ENCODE data around the gene HEATR9.

DNA sequence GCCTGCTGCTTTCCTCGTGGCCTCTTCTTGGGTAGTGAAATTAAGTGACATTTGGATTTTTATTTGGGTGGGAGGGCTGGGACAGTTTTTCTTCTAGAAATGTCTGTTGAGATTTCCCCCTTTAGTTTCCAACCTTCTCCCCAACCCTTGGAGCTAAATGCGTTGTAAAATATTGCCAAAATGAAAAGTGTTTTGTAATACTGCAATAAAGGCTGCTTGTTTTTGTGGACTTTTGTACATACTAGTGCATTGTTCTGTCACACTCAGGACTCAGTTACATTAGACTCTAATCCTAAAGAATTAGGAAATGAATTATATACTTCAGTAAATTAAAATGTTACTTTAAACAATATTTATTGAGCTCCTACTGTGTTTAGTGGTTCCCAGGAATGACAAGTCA is 21.7 kb downstream of the HEATR9 start:
- TF ChIP-seq, protein P1, sequence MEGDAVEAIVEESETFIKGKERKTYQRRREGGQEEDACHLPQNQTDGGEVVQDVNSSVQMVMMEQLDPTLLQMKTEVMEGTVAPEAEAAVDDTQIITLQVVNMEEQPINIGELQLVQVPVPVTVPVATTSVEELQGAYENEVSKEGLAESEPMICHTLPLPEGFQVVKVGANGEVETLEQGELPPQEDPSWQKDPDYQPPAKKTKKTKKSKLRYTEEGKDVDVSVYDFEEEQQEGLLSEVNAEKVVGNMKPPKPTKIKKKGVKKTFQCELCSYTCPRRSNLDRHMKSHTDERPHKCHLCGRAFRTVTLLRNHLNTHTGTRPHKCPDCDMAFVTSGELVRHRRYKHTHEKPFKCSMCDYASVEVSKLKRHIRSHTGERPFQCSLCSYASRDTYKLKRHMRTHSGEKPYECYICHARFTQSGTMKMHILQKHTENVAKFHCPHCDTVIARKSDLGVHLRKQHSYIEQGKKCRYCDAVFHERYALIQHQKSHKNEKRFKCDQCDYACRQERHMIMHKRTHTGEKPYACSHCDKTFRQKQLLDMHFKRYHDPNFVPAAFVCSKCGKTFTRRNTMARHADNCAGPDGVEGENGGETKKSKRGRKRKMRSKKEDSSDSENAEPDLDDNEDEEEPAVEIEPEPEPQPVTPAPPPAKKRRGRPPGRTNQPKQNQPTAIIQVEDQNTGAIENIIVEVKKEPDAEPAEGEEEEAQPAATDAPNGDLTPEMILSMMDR (conservative IDR thresholded peaks at IDR 0.05; ENCODE audit: low read length) = no peak
- no peak for TF ChIP-seq EZH2phosphoT487 (IDR thresholded peaks at IDR 0.05; ENCODE audit: borderline replicate concordance)

All from Loucy (cell line).